A673 (cell line): ENCODE results near the gene PPP1R13B. TPM values are rescaled to one million over a fixed set of nuclear protein-coding genes. Genes with fewer than 3 reads are reported as not detected.

Source experiments
- BruUV-seq: library from RNA; stranded (reverse); fragments of 400-500 nt; replicated peaks from 2 replicates; lab custom pipeline; 2021; lab: Mats Ljungman, UMichigan
- CTCF ChIA-PET: fragments of 300-600 bp; sonication (Branson Sonifier 250); formaldehyde crosslinking; loops from one replicate; lab custom pipeline; 2022; ENCODE audit warnings: antibody characterized with exemption; lab: Charles Lee
- POLR2A ChIA-PET: fragments of 300-600 bp; sonication (Branson Sonifier 250); formaldehyde crosslinking; loops from one replicate; lab custom pipeline; 2022; ENCODE audit warnings: antibody characterized with exemption; ENCODE audit not compliant: low non-redundant PET; lab: Charles Lee
- DNase-seq: peaks from one replicate; pipeline ENCODE4 v3.0.0-alpha.2; 2015; ENCODE audit warnings: low spot score
- H3K27ac ChIP-seq: fragments of 200-600 bp; sonication (generic); 2 replicates; pipeline ENCODE4 v1.5.1; 2016; ENCODE audit warnings: mixed run types, low read depth, mild to moderate bottlenecking, mixed read lengths, antibody characterized with exemption, low read length; ENCODE audit not compliant: poor library complexity, severe bottlenecking
- H3K27me3 ChIP-seq: fragments of 200-600 bp; sonication (generic); replicated peaks from 2 replicates; pipeline ENCODE4 v1.6.1; 2017; ENCODE audit warnings: mixed run types, low read depth, mild to moderate bottlenecking, mixed read lengths, antibody characterized with exemption, low read length; ENCODE audit not compliant: insufficient read depth, poor library complexity
- H3K36me3 ChIP-seq: fragments of 200-600 bp; sonication (generic); 2 replicates; pipeline ENCODE4 v1.6.1; 2016; ENCODE audit warnings: mixed run types, mild to moderate bottlenecking, mixed read lengths, antibody characterized with exemption, low read length; ENCODE audit not compliant: insufficient read depth, poor library complexity, severe bottlenecking
- H3K4me1 ChIP-seq: fragments of 200-600 bp; sonication (generic); 2 replicates; pipeline ENCODE4 v1.6.1; 2017; ENCODE audit warnings: mixed run types, mild to moderate bottlenecking, mixed read lengths, antibody characterized with exemption, low read length; ENCODE audit not compliant: insufficient read depth, poor library complexity, severe bottlenecking
- H3K4me3 ChIP-seq: fragments of 200-600 bp; sonication (generic); 2 replicates; pipeline ENCODE4 v1.5.1; 2016; ENCODE audit warnings: low read depth, mixed run types, mild to moderate bottlenecking, mixed read lengths, low read length; ENCODE audit not compliant: poor library complexity, severe bottlenecking
- H3K9me3 ChIP-seq: fragments of 200-600 bp; sonication (generic); 2 replicates; pipeline ENCODE4 v1.6.1; 2016; ENCODE audit warnings: mixed run types, low read depth, mild to moderate bottlenecking, mixed read lengths, antibody characterized with exemption, low read length; ENCODE audit not compliant: poor library complexity, severe bottlenecking
- EZH2 ChIP-seq: fragments of 200-600 bp; sonication (generic); IDR thresholded peaks from 2 replicates; pipeline ENCODE4 v1.6.1; 2017; ENCODE audit warnings: borderline replicate concordance, low read depth, mild to moderate bottlenecking, mixed read lengths, antibody characterized with exemption, low read length; ENCODE audit not compliant: poor library complexity, severe bottlenecking
- intact Hi-C: fragments of 100-400 bp; cut with micrococcal nuclease; formaldehyde crosslinking; loops from one replicate; pipeline ENCODE4 v1.10.0; 2022; ENCODE audit not compliant: unreplicated experiment
- total RNA-seq: library from RNA; stranded (reverse); gene quantifications from 2 replicates; pipeline ENCODE4 v1.2.3, GENCODE V29; 2021
- TF ChIP-seq, protein P1 (sequence below): fragments of 300-800, 200-600 bp; sonication (generic); conservative IDR thresholded peaks from 2 replicates; pipeline ENCODE4 v1.5.1; 2017; ENCODE audit warnings: low read depth, mild to moderate bottlenecking, antibody characterized with exemption, low read length, moderate library complexity, mixed read lengths

Gene PPP1R13B
- total RNA-seq, 1 experiment from 2014 or later, result 4.8 TPM

GRCh38 chr14:103740991-103741689 is 106.2 kb downstream of the PPP1R13B start:
- H3K27me3 ChIP-seq, result no peaks in the 10 kb centered on the region
- H3K4me1 ChIP-seq, result no peaks in the 10 kb centered on the region
- DNase-seq, result no peak
- BruUV-seq, result no TSS peak
- ChIA-PET CTCF (no interaction called here), POLR2A (no interaction called here)
- H3K27ac ChIP-seq, result no peak overlapping the region
- intact Hi-C loops, result no loop called here
- H3K4me3 ChIP-seq, result no peak overlapping the region
- H3K9me3 ChIP-seq, result no peaks in the 10 kb centered on the region
- no peaks in the 10 kb centered on the region for H3K36me3 ChIP-seq
- TF ChIP-seq EZH2, result no peak
- TF ChIP-seq, protein P1, sequence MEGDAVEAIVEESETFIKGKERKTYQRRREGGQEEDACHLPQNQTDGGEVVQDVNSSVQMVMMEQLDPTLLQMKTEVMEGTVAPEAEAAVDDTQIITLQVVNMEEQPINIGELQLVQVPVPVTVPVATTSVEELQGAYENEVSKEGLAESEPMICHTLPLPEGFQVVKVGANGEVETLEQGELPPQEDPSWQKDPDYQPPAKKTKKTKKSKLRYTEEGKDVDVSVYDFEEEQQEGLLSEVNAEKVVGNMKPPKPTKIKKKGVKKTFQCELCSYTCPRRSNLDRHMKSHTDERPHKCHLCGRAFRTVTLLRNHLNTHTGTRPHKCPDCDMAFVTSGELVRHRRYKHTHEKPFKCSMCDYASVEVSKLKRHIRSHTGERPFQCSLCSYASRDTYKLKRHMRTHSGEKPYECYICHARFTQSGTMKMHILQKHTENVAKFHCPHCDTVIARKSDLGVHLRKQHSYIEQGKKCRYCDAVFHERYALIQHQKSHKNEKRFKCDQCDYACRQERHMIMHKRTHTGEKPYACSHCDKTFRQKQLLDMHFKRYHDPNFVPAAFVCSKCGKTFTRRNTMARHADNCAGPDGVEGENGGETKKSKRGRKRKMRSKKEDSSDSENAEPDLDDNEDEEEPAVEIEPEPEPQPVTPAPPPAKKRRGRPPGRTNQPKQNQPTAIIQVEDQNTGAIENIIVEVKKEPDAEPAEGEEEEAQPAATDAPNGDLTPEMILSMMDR, result no peak

DNA sequence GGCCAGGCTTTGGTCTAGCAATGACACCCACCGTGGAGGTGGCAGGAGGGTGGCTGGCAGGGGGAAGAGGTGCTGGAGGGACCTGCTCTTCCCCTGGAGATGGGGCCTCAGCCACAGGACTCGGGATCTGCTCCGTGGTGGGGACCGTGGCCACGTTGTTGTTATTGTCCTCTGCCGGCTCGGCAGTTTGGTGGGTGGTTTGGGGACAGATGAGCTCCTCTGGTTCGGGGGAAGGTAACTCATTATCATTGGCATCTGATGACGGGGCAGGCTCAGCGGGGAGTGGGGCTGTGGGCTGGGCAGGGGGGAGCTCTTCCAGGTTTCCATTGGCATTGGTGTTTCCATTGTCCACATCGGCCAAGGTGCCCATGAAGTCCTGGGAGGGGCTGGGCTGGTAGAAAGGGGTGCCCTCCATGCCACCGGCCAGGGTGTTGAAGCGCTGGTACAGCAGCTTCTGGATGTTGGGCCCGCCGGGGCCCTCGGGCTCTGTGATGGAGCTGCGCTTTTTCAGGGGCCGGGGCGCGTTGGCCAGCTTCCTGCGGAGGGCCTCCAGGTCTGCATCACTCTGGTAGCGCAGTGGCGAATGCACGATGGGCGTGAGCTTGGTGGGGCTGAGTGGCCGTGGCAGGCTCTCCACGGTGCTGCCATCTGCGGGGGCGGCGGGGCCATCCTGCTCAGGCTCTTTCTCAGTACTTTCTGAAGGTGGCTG is 107.4 kb downstream of the PPP1R13B start:
- no peak for DNase-seq
- Histone ChIP-seq H3K27me3 (no peaks in the 10 kb centered on the region), H3K27ac (no peak overlapping the region), H3K4me1 (no peaks in the 10 kb centered on the region), H3K9me3 (no peaks in the 10 kb centered on the region), H3K36me3 (no peaks in the 10 kb centered on the region), H3K4me3 (no peak overlapping the region)
- TF ChIP-seq EZH2, result no peak
- TF ChIP-seq, protein P1, result no peak
- intact Hi-C loops, result no loop called here
- POLR2A ChIA-PET, result no interaction called here
- no TSS peak for BruUV-seq
- CTCF ChIA-PET, result no interaction called here

GRCh38 chr14:103739466-103739792 is 107.9 kb downstream of the PPP1R13B start:
- H3K4me1 ChIP-seq, result no peaks in the 10 kb centered on the region
- no peak overlapping the region for H3K4me3 ChIP-seq
- H3K27me3 ChIP-seq, result no peaks in the 10 kb centered on the region
- BruUV-seq, result no TSS peak
- intact Hi-C loops, result no loop called here
- H3K36me3 ChIP-seq, result peaks cover 3% of the 10 kb centered on the region
- CTCF ChIA-PET, result no interaction called here
- no peak overlapping the region for H3K27ac ChIP-seq
- TF ChIP-seq EZH2, result no peak
- TF ChIP-seq, protein P1, result no peak
- no peak for DNase-seq
- POLR2A ChIA-PET, result no interaction called here
- no peaks in the 10 kb centered on the region for H3K9me3 ChIP-seq
